ENCODE data around the gene SESN1. TPM values are rescaled to one million over a fixed set of nuclear protein-coding genes. Genes with fewer than 3 reads are reported as not detected.

Gene SESN1
- total RNA-seq, 1 donor from 2014 or later, result 68.4 TPM

DNA sequence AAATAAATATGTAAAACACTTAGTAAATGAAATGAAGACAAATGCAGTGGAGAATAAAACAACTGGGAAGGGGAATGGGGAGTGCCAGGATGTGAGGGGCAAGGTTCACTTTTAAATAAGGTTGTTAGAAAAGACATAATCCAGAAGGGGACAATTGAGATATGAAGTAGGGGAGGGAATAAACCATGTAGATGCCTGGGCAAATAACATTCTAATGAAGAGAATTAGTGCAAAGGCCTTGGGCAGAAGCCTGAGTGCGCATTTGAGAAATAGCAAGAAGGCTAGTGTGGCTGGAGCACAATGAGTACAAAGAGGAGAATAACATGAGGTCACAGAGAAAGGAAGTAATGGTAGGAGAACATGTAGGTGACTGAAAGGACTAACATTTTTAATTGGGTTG is 3.0 kb upstream of the SESN1 start:
- no peak overlapping the region for H3K27ac ChIP-seq (ENCODE audit: low read depth, low read length)
- no peaks in the 10 kb centered on the region for H3K27me3 ChIP-seq (ENCODE audit: control insufficient read depth in 3 of 3, insufficient read depth in 3 of 3, low read length in 3 of 3)
- H3K9ac ChIP-seq (ENCODE audit: low read depth in 1 of 3, low read length in 3 of 3), result no peak overlapping the region
- peaks cover 0 to 2% (median 0%) of the 10 kb centered on the region in 3 donors for H3K36me3 ChIP-seq (ENCODE audit: control insufficient read depth in 3 of 3, insufficient read depth in 3 of 3, low read length in 3 of 3)
- H3K4me3 ChIP-seq (ENCODE audit: low read length in 3 of 3), result no peak overlapping the region
- H3K4me1 ChIP-seq (ENCODE audit: control insufficient read depth in 3 of 3, insufficient read depth in 3 of 3, low read length in 3 of 3), result peaks cover 7 to 10% (median 8%) of the 10 kb centered on the region in 3 donors
- no peaks in the 10 kb centered on the region for H3K9me3 ChIP-seq (ENCODE audit: control insufficient read depth in 3 of 3, low read length in 3 of 3)

DNA sequence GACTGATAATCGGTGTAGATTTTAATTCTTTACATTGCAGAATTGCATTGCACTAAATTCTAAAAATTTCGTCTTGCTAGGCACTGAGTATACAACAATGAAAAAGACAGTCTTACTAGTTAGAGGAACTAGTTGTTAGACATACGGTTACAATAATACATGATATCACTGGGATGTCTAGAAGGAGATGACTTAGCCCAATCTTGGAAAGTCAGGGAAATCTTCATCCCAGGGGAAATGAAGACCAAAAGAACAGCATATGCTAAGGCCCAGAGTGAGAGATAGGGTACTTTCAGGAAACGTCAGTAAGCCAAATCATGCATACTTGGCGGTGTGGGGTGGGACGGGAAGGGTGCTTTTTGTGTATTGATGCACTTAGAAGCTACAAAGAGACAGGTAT is 1.6 kb upstream of the SESN1 start:
- Histone ChIP-seq H3K9ac (ENCODE audit: low read depth in 1 of 3, low read length in 3 of 3) (peak overlapping the region; percentile 71 to 98 (median 96)), H3K4me3 (ENCODE audit: low read length in 3 of 3) (peak overlapping the region; percentile 80 to 98 (median 95)), H3K4me1 (ENCODE audit: control insufficient read depth in 3 of 3, insufficient read depth in 3 of 3, low read length in 3 of 3) (peaks cover 8 to 13% (median 11%) of the 10 kb centered on the region in 3 donors), H3K36me3 (ENCODE audit: control insufficient read depth in 3 of 3, insufficient read depth in 3 of 3, low read length in 3 of 3) (no peaks in the 10 kb centered on the region), H3K27ac (ENCODE audit: low read depth, low read length) (no peak overlapping the region), H3K9me3 (ENCODE audit: control insufficient read depth in 3 of 3, low read length in 3 of 3) (no peaks in the 10 kb centered on the region), H3K27me3 (ENCODE audit: control insufficient read depth in 3 of 3, insufficient read depth in 3 of 3, low read length in 3 of 3) (no peaks in the 10 kb centered on the region)

DNA sequence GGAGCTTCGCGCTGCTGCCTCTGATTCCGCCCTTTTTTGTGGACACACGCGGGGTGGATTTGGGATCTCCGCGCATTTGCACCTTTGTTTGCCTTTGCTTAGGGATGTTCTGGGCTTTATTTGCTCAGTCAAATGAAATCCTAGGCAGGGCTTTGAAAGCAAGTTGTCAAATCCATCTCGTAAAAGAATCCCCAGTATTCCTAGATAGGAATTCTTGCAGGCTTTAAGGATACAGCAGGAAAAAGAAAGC is 1.1 kb upstream of the SESN1 start:
- peak overlapping the region; percentile 80 to 98 (median 95) for H3K4me3 ChIP-seq (ENCODE audit: low read length in 3 of 3)
- no peaks in the 10 kb centered on the region for H3K27me3 ChIP-seq (ENCODE audit: control insufficient read depth in 3 of 3, insufficient read depth in 3 of 3, low read length in 3 of 3)
- peaks cover 8 to 17% (median 12%) of the 10 kb centered on the region in 3 donors for H3K4me1 ChIP-seq (ENCODE audit: control insufficient read depth in 3 of 3, insufficient read depth in 3 of 3, low read length in 3 of 3)
- H3K36me3 ChIP-seq (ENCODE audit: control insufficient read depth in 3 of 3, insufficient read depth in 3 of 3, low read length in 3 of 3), result no peaks in the 10 kb centered on the region
- no peaks in the 10 kb centered on the region for H3K9me3 ChIP-seq (ENCODE audit: control insufficient read depth in 3 of 3, low read length in 3 of 3)
- H3K9ac ChIP-seq (ENCODE audit: low read depth in 1 of 3, low read length in 3 of 3), result peak overlapping the region; percentile 71 to 98 (median 96)
- peak overlapping the region; percentile 97 for H3K27ac ChIP-seq (ENCODE audit: low read depth, low read length)

DNA sequence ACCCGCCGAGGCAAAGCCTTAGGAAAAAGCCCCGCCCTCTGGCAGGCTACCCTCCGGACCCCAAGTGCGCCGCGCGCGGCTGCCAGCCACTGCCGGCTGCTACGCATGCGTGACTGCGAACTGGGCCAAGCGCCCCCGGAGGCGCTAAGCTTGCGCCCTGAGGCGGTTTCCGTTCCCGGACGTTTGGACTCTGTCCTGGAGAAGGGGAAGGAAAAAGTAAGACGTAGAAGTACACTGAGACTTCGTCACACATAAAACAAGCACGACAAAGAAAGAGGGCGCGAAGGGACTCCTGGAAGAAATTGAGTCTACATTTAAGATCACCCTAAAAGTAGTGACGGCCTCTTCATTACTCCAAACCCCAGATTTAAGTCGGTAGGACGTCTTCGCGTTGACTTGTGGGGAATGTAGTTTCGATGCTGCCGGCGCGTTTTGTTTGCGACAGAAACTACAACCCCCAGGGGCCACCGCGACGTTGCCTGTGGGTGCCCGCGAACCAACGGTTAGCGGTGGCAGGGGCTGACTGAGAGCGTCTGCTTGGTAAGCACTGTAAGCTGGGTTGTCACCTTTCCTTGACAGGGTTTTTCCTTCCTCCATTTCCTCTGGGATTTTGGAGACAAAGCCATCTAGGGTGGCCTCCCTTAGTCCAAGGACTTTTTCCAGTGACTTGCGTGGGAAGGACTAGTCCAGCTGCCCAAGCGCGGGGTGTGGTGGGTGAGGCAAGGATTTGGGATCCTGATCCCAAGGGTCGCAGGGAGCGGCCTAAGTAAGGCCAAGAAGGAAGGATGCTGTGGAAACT is 589 bp upstream of the SESN1 start, which contains the start of gene CEP57L1:
Gene CEP57L1, plus strand, starts transcription at position 472 of the 799 bp plus-strand sequence. CDS start 49,715 bp downstream, outside the sequence.
- Histone ChIP-seq H3K27me3 (ENCODE audit: control insufficient read depth in 3 of 3, insufficient read depth in 3 of 3, low read length in 3 of 3) (no peaks in the 10 kb centered on the region), H3K9ac (ENCODE audit: low read depth in 1 of 3, low read length in 3 of 3) (peak within 1 kb of the TSS; percentile 71 to 98 (median 96)), H3K4me3 (ENCODE audit: low read length in 3 of 3) (peak within 1 kb of the TSS; percentile 80 to 98 (median 95)), H3K9me3 (ENCODE audit: control insufficient read depth in 3 of 3, low read length in 3 of 3) (no peaks in the 10 kb centered on the region), H3K36me3 (ENCODE audit: control insufficient read depth in 3 of 3, insufficient read depth in 3 of 3, low read length in 3 of 3) (no peaks in the 10 kb centered on the region), H3K27ac (ENCODE audit: low read depth, low read length) (peak within 1 kb of the TSS; percentile 97), H3K4me1 (ENCODE audit: control insufficient read depth in 3 of 3, insufficient read depth in 3 of 3, low read length in 3 of 3) (peaks cover 8 to 20% (median 16%) of the 10 kb centered on the region in 3 donors)

DNA sequence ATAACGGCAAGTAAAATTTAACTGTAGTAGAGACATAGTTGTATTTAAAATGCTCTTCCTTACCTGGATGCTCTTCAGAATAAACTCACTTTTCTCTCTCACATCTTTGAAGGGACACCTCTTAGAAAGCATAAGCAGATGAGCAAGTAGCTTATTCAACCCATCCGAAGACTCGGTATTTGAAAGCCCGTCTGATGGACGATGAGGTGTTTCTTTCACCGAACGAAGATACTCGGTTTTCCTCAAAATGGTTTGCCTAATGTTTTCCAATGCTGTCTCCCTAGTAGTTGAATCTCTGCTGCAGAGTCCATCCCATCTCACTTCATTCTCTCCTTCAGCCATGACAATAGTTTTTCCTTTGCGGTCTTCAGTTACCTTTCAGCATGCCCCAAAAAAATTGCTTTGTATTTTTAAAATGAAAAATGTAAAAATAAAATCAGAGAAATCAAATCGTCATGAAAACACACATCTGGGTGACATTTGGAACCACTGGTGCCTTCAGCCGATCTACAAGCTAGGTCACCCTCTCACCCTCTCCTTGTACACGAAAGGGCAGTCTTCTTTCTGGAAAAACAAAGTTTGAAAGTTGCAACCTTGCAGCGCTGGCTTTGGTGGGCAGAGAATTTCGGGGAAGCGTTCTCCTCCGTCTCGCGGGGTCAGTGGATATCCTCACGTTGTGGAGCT is 772 bp downstream of the SESN1 start:
- H3K36me3 ChIP-seq (ENCODE audit: control insufficient read depth in 3 of 3, insufficient read depth in 3 of 3, low read length in 3 of 3), result no peaks in the 10 kb centered on the region
- H3K9ac ChIP-seq (ENCODE audit: low read depth in 1 of 3, low read length in 3 of 3), result peak overlapping the region; percentile 71 to 96 (median 86)
- no peaks in the 10 kb centered on the region for H3K27me3 ChIP-seq (ENCODE audit: control insufficient read depth in 3 of 3, insufficient read depth in 3 of 3, low read length in 3 of 3)
- H3K27ac ChIP-seq (ENCODE audit: low read depth, low read length), result peak overlapping the region; percentile 97
- H3K9me3 ChIP-seq (ENCODE audit: control insufficient read depth in 3 of 3, low read length in 3 of 3), result no peaks in the 10 kb centered on the region
- H3K4me3 ChIP-seq (ENCODE audit: low read length in 3 of 3), result peak overlapping the region; percentile 80 to 98 (median 95)
- H3K4me1 ChIP-seq (ENCODE audit: control insufficient read depth in 3 of 3, insufficient read depth in 3 of 3, low read length in 3 of 3), result peaks cover 17 to 32% (median 30%) of the 10 kb centered on the region in 3 donors

DNA sequence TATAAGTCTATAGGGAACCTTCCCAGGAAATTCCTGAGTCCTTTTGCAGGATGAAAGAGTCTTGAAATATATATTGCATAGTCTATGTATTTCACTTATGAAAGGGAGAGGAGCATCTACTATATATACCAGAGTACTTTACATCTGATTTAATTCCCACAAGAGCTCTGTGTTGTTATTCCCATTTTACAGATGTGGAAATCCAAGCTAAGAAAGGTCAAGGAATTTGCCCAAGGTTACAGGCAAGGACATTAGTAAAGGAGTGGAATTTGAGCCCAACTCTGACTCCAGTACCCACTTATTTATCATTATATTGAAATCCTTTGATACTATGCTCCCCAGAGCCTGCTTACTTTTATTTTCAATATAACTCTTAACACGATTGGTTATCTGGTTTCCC is 2.6 kb downstream of the SESN1 start:
- peaks cover 24 to 41% (median 35%) of the 10 kb centered on the region in 3 donors for H3K4me1 ChIP-seq (ENCODE audit: control insufficient read depth in 3 of 3, insufficient read depth in 3 of 3, low read length in 3 of 3)
- H3K27me3 ChIP-seq (ENCODE audit: control insufficient read depth in 3 of 3, insufficient read depth in 3 of 3, low read length in 3 of 3), result no peaks in the 10 kb centered on the region
- peak overlapping the region; percentile 97 for H3K27ac ChIP-seq (ENCODE audit: low read depth, low read length)
- H3K9me3 ChIP-seq (ENCODE audit: control insufficient read depth in 3 of 3, low read length in 3 of 3), result no peaks in the 10 kb centered on the region
- peak overlapping the region; percentile 80 to 98 (median 95) for H3K4me3 ChIP-seq (ENCODE audit: low read length in 3 of 3)
- peak overlapping the region; percentile 71 to 96 (median 86) for H3K9ac ChIP-seq (ENCODE audit: low read depth in 1 of 3, low read length in 3 of 3)
- no peaks in the 10 kb centered on the region for H3K36me3 ChIP-seq (ENCODE audit: control insufficient read depth in 3 of 3, insufficient read depth in 3 of 3, low read length in 3 of 3)

DNA sequence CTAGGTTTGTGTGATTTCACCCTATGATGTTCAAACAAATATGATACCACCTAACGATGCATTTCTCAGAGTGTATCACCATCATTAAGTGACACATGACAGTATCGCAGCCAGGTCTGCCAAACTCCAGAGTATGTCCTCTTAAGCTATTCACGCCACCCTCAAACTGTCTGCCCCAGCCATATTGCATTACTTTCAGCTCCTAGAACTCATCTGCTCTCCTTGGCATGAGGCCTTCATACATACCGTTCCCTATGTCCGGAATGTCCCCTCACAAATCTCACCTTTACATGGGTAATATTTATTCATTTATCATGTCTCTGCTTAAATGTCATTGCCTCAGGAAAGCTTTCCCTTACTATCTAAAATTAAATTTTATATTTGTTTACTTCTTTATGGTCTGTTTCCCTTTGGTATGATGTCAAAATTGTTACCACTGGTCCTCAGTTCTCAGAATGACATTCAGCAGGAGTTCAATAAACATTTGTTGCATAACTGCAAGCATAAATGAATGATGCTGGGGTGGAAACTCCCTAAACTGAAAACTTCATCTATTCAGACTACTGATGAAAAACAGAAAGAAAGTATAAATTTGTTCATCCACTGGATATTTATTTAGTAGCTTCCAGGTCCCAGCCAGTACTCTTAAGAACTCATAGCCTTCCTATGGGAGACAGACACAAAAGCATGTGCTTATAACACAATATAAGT is 3.2 kb downstream of the SESN1 start:
- Histone ChIP-seq H3K27ac (ENCODE audit: low read depth, low read length) (peak overlapping the region; percentile 97), H3K4me3 (ENCODE audit: low read length in 3 of 3) (peak overlapping the region; percentile 80 to 98 (median 95)), H3K4me1 (ENCODE audit: control insufficient read depth in 3 of 3, insufficient read depth in 3 of 3, low read length in 3 of 3) (peaks cover 24 to 41% (median 31%) of the 10 kb centered on the region in 3 donors), H3K36me3 (ENCODE audit: control insufficient read depth in 3 of 3, insufficient read depth in 3 of 3, low read length in 3 of 3) (no peaks in the 10 kb centered on the region), H3K9ac (ENCODE audit: low read depth in 1 of 3, low read length in 3 of 3) (peak overlapping the region; percentile 71 to 96 (median 86)), H3K9me3 (ENCODE audit: control insufficient read depth in 3 of 3, low read length in 3 of 3) (no peaks in the 10 kb centered on the region), H3K27me3 (ENCODE audit: control insufficient read depth in 3 of 3, insufficient read depth in 3 of 3, low read length in 3 of 3) (no peaks in the 10 kb centered on the region)

DNA sequence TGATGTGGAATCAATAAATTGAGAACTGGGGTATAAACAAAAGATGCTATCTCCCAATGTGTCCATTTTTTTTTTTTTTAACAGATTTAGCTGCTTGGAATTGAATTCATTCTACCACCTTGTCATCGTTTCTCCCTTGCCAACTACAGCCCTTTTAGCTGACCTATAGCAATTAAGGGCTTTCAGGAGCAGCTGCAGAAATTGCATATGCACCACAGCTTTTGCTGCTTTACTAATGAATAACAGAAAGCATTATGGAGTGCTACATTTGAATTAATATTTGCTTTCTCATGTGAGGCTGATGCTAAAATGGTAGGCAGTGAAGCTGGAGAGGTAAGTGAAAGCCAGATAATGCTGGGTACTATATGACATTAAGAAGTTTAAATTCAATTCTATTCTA is 5.7 kb downstream of the SESN1 start:
- H3K36me3 ChIP-seq (ENCODE audit: control insufficient read depth in 3 of 3, insufficient read depth in 3 of 3, low read length in 3 of 3), result peaks cover 0 to 3% (median 2%) of the 10 kb centered on the region in 3 donors
- H3K27ac ChIP-seq (ENCODE audit: low read depth, low read length), result peak overlapping the region; percentile 97
- peaks cover 18 to 34% (median 25%) of the 10 kb centered on the region in 3 donors for H3K4me1 ChIP-seq (ENCODE audit: control insufficient read depth in 3 of 3, insufficient read depth in 3 of 3, low read length in 3 of 3)
- H3K27me3 ChIP-seq (ENCODE audit: control insufficient read depth in 3 of 3, insufficient read depth in 3 of 3, low read length in 3 of 3), result no peaks in the 10 kb centered on the region
- H3K9me3 ChIP-seq (ENCODE audit: control insufficient read depth in 3 of 3, low read length in 3 of 3), result no peaks in the 10 kb centered on the region
- peak overlapping the region; percentile 8 to 54 (median 36) for H3K9ac ChIP-seq (ENCODE audit: low read depth in 1 of 3, low read length in 3 of 3)
- peak overlapping the region; percentile 29 to 57 (median 43) for H3K4me3 ChIP-seq (ENCODE audit: low read length in 3 of 3)

DNA sequence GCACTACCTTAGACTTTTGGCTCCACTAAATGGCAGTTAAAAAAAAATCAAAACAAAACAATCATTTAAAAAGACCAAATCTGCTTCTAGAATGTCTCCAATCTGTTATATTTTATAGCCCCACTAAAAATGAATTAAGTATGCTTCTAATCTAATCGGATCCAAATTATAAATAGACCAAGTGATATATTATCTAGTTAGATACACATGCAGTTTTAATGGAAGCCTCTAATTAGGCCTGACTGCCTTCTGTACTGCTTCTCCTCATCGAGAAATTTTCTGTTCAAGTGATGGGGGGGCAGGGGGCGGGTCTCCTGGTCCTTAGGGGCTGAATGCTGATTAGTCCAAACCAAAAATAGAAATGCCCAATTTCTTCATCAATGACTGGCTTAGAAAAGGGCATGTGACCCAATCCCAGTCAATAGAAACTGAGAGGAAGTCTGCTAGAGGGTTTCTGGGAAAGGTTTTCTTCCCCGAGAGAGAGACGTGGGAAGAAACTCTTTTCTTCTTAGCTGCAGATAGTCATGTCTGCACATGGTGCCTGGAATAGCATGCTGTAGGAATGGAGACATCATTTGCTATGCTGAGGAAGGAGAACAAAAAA is 6.9 kb downstream of the SESN1 start:
- peaks cover 0 to 3% (median 2%) of the 10 kb centered on the region in 3 donors for H3K36me3 ChIP-seq (ENCODE audit: control insufficient read depth in 3 of 3, insufficient read depth in 3 of 3, low read length in 3 of 3)
- peak overlapping the region; percentile 97 for H3K27ac ChIP-seq (ENCODE audit: low read depth, low read length)
- peak overlapping the region in 1 of 3 donors; percentile 7 for H3K9ac ChIP-seq (ENCODE audit: low read depth in 1 of 3, low read length in 3 of 3)
- peaks cover 20 to 38% (median 25%) of the 10 kb centered on the region in 3 donors for H3K4me1 ChIP-seq (ENCODE audit: control insufficient read depth in 3 of 3, insufficient read depth in 3 of 3, low read length in 3 of 3)
- H3K9me3 ChIP-seq (ENCODE audit: control insufficient read depth in 3 of 3, low read length in 3 of 3), result no peaks in the 10 kb centered on the region
- peak overlapping the region in 2 of 3 donors; percentile 7 to 16 for H3K4me3 ChIP-seq (ENCODE audit: low read length in 3 of 3)
- no peaks in the 10 kb centered on the region for H3K27me3 ChIP-seq (ENCODE audit: control insufficient read depth in 3 of 3, insufficient read depth in 3 of 3, low read length in 3 of 3)

Data from skeletal muscle tissue (tissue), 4 donors.